ENCODE data around the gene VAV3.

VAV3 gene

GRCh38 chr1:107993920-107994319, 28.9 kb upstream of the VAV3 start:
- Histone ChIP-seq H2BK5ac (ENCODE audit: low read depth, low read length, poor library complexity, severe bottlenecking) (no peak overlapping the region), H4K8ac (ENCODE audit: low read length) (no peak overlapping the region), H3K9me3 (ENCODE audit: control insufficient read depth, low read length) (no peaks in the 10 kb centered on the region), H3K27ac (ENCODE audit: low read length, poor library complexity, severe bottlenecking) (no peak overlapping the region), H2AFZ (ENCODE audit: low read depth, low read length) (no peak overlapping the region), H3K27me3 (ENCODE audit: control insufficient read depth in 1 of 2, insufficient read depth in 1 of 2, low read length in 2 of 2) (no peaks in the 10 kb centered on the region), H3K4me3 (ENCODE audit: insufficient read depth in 1 of 2, low read depth in 1 of 2, low read length in 2 of 2) (no peak overlapping the region), H3K9ac (ENCODE audit: low read length) (no peak overlapping the region), H3K18ac (ENCODE audit: low read depth in 1 of 2, low read length in 2 of 2) (no peak overlapping the region), H2BK15ac (ENCODE audit: low read depth, poor library complexity, severe bottlenecking) (no peak overlapping the region), H3K4me2 (ENCODE audit: low read length, poor library complexity, severe bottlenecking) (no peak overlapping the region), H3K36me3 (ENCODE audit: control insufficient read depth in 1 of 2, insufficient read depth in 2 of 2, low read depth in 1 of 2, low read length in 2 of 2) (no peaks in the 10 kb centered on the region), H2BK120ac (ENCODE audit: low read depth, low read length) (no peak overlapping the region), H2BK12ac (ENCODE audit: low read length in 2 of 2) (no peak overlapping the region), H3K4ac (ENCODE audit: low read depth in 1 of 2, low read length in 2 of 2) (no peak overlapping the region), H3K23ac (ENCODE audit: low read length in 2 of 2) (no peak overlapping the region), H3K4me1 (ENCODE audit: control insufficient read depth, insufficient read depth, low read depth, low read length) (no peaks in the 10 kb centered on the region), H4K91ac (ENCODE audit: low read length) (no peak overlapping the region), H3K14ac (ENCODE audit: low read length in 2 of 2) (no peak overlapping the region), H2AK5ac (ENCODE audit: low read length, severe bottlenecking) (no peak overlapping the region), H3K79me1 (replicated peaks; ENCODE audit: low read length, poor library complexity, severe bottlenecking) (no peaks in the 10 kb centered on the region)
- 77% methylated on average over 6 of the region's 7 CpGs for WGBS
- no peak for DNase-seq

- H4K8ac ChIP-seq (ENCODE audit: low read length) = no peak overlapping the region
- H2BK5ac ChIP-seq (ENCODE audit: low read depth, low read length, poor library complexity, severe bottlenecking) = no peak overlapping the region
- no peak overlapping the region for H3K27ac ChIP-seq (ENCODE audit: low read length, poor library complexity, severe bottlenecking)
- no peak overlapping the region for H2AFZ ChIP-seq (ENCODE audit: low read depth, low read length)
- H3K4ac ChIP-seq (ENCODE audit: low read depth in 1 of 2, low read length in 2 of 2) = no peak overlapping the region
- H2BK120ac ChIP-seq (ENCODE audit: low read depth, low read length) = no peak overlapping the region
- 93% methylated on average over 3 of the region's 3 CpGs for WGBS
- DNase-seq = no peak
- H3K14ac ChIP-seq (ENCODE audit: low read length in 2 of 2) = no peak overlapping the region
- H3K4me2 ChIP-seq (ENCODE audit: low read length, poor library complexity, severe bottlenecking) = no peak overlapping the region
- H4K91ac ChIP-seq (ENCODE audit: low read length) = no peak overlapping the region
- no peak overlapping the region for H2AK5ac ChIP-seq (ENCODE audit: low read length, severe bottlenecking)
- H3K36me3 ChIP-seq (ENCODE audit: control insufficient read depth in 1 of 2, insufficient read depth in 2 of 2, low read depth in 1 of 2, low read length in 2 of 2) = no peaks in the 10 kb centered on the region
- no peaks in the 10 kb centered on the region for H3K79me1 ChIP-seq (replicated peaks; ENCODE audit: low read length, poor library complexity, severe bottlenecking)
- H2BK12ac ChIP-seq (ENCODE audit: low read length in 2 of 2) = no peak overlapping the region
- H3K18ac ChIP-seq (ENCODE audit: low read depth in 1 of 2, low read length in 2 of 2) = no peak overlapping the region
- H3K27me3 ChIP-seq (ENCODE audit: control insufficient read depth in 1 of 2, insufficient read depth in 1 of 2, low read length in 2 of 2) = no peaks in the 10 kb centered on the region
- no peaks in the 10 kb centered on the region for H3K4me1 ChIP-seq (ENCODE audit: control insufficient read depth, insufficient read depth, low read depth, low read length)
- no peak overlapping the region for H3K9ac ChIP-seq (ENCODE audit: low read length)
- H3K23ac ChIP-seq (ENCODE audit: low read length in 2 of 2) = no peak overlapping the region
- no peak overlapping the region for H2BK15ac ChIP-seq (ENCODE audit: low read depth, poor library complexity, severe bottlenecking)
- no peaks in the 10 kb centered on the region for H3K9me3 ChIP-seq (ENCODE audit: control insufficient read depth, low read length)
- H3K4me3 ChIP-seq (ENCODE audit: insufficient read depth in 1 of 2, low read depth in 1 of 2, low read length in 2 of 2) = no peak overlapping the region
Measured at GRCh38 chr1:107992347-107992746, 27.4 kb upstream of the VAV3 start.

GRCh38 chr1:107991371-107992066, 26.5 kb upstream of the VAV3 start:
- DNase-seq = peak; percentile 58
- Histone ChIP-seq H2BK12ac (ENCODE audit: low read length in 2 of 2) (peak overlapping the region in 1 of 2 experiments; percentile 18), H3K27me3 (ENCODE audit: control insufficient read depth in 1 of 2, insufficient read depth in 1 of 2, low read length in 2 of 2) (no peaks in the 10 kb centered on the region), H3K4me3 (ENCODE audit: insufficient read depth in 1 of 2, low read depth in 1 of 2, low read length in 2 of 2) (no peak overlapping the region), H2BK120ac (ENCODE audit: low read depth, low read length) (no peak overlapping the region), H3K36me3 (ENCODE audit: control insufficient read depth in 1 of 2, insufficient read depth in 2 of 2, low read depth in 1 of 2, low read length in 2 of 2) (no peaks in the 10 kb centered on the region), H3K9ac (ENCODE audit: low read length) (no peak overlapping the region), H3K14ac (ENCODE audit: low read length in 2 of 2) (peak overlapping the region in 1 of 2 experiments; percentile 51), H3K18ac (ENCODE audit: low read depth in 1 of 2, low read length in 2 of 2) (no peak overlapping the region), H3K9me3 (ENCODE audit: control insufficient read depth, low read length) (no peaks in the 10 kb centered on the region), H2AK5ac (ENCODE audit: low read length, severe bottlenecking) (no peak overlapping the region), H3K4me1 (ENCODE audit: control insufficient read depth, insufficient read depth, low read depth, low read length) (no peaks in the 10 kb centered on the region), H2AFZ (ENCODE audit: low read depth, low read length) (no peak overlapping the region), H4K8ac (ENCODE audit: low read length) (no peak overlapping the region), H4K91ac (ENCODE audit: low read length) (no peak overlapping the region), H3K4ac (ENCODE audit: low read depth in 1 of 2, low read length in 2 of 2) (no peak overlapping the region), H2BK15ac (ENCODE audit: low read depth, poor library complexity, severe bottlenecking) (no peak overlapping the region), H2BK5ac (ENCODE audit: low read depth, low read length, poor library complexity, severe bottlenecking) (no peak overlapping the region), H3K23ac (ENCODE audit: low read length in 2 of 2) (no peak overlapping the region), H3K27ac (ENCODE audit: low read length, poor library complexity, severe bottlenecking) (no peak overlapping the region), H3K79me1 (replicated peaks; ENCODE audit: low read length, poor library complexity, severe bottlenecking) (no peaks in the 10 kb centered on the region), H3K4me2 (ENCODE audit: low read length, poor library complexity, severe bottlenecking) (no peak overlapping the region)
- WGBS = 84% methylated on average over 6 of the region's 8 CpGs

- H3K9ac ChIP-seq (ENCODE audit: low read length) = no peak overlapping the region
- H3K4ac ChIP-seq (ENCODE audit: low read depth in 1 of 2, low read length in 2 of 2) = no peak overlapping the region
- H3K4me1 ChIP-seq (ENCODE audit: control insufficient read depth, insufficient read depth, low read depth, low read length) = no peaks in the 10 kb centered on the region
- H3K27me3 ChIP-seq (ENCODE audit: control insufficient read depth in 1 of 2, insufficient read depth in 1 of 2, low read length in 2 of 2) = no peaks in the 10 kb centered on the region
- no peak overlapping the region for H2AK5ac ChIP-seq (ENCODE audit: low read length, severe bottlenecking)
- H3K36me3 ChIP-seq (ENCODE audit: control insufficient read depth in 1 of 2, insufficient read depth in 2 of 2, low read depth in 1 of 2, low read length in 2 of 2) = no peaks in the 10 kb centered on the region
- no peak overlapping the region for H2BK5ac ChIP-seq (ENCODE audit: low read depth, low read length, poor library complexity, severe bottlenecking)
- 93% methylated on average over 5 of the region's 5 CpGs for WGBS
- H4K8ac ChIP-seq (ENCODE audit: low read length) = no peak overlapping the region
- no peak overlapping the region for H2AFZ ChIP-seq (ENCODE audit: low read depth, low read length)
- no peak overlapping the region for H2BK12ac ChIP-seq (ENCODE audit: low read length in 2 of 2)
- H2BK120ac ChIP-seq (ENCODE audit: low read depth, low read length) = no peak overlapping the region
- no peak overlapping the region for H4K91ac ChIP-seq (ENCODE audit: low read length)
- H3K79me1 ChIP-seq (replicated peaks; ENCODE audit: low read length, poor library complexity, severe bottlenecking) = no peaks in the 10 kb centered on the region
- no peaks in the 10 kb centered on the region for H3K9me3 ChIP-seq (ENCODE audit: control insufficient read depth, low read length)
- no peak overlapping the region for H3K27ac ChIP-seq (ENCODE audit: low read length, poor library complexity, severe bottlenecking)
- H3K4me2 ChIP-seq (ENCODE audit: low read length, poor library complexity, severe bottlenecking) = no peak overlapping the region
- no peak for DNase-seq
- no peak overlapping the region for H2BK15ac ChIP-seq (ENCODE audit: low read depth, poor library complexity, severe bottlenecking)
- no peak overlapping the region for H3K18ac ChIP-seq (ENCODE audit: low read depth in 1 of 2, low read length in 2 of 2)
- H3K23ac ChIP-seq (ENCODE audit: low read length in 2 of 2) = no peak overlapping the region
- H3K14ac ChIP-seq (ENCODE audit: low read length in 2 of 2) = no peak overlapping the region
- H3K4me3 ChIP-seq (ENCODE audit: insufficient read depth in 1 of 2, low read depth in 1 of 2, low read length in 2 of 2) = no peak overlapping the region
Measured at GRCh38 chr1:107990606-107991005, 25.6 kb upstream of the VAV3 start.

Data from mesenchymal stem cell (in vitro differentiated cells and primary cell).